A549 (cell line): ENCODE measurements around the gene SERHL2. TPM values are rescaled to one million over a fixed set of nuclear protein-coding genes. Genes with fewer than 3 reads are reported as not detected.
"Not testable (repeated sequence)": the region's sequence is repeated elsewhere in the genome, so short reads cannot be mapped to it uniquely, and the experiment has no call there.

Experiments used
- ATAC-seq, 2 experiments: fragments of 200-7000 bp in 1 of 2; fragments of >200 bp in 1 of 2; cut with Nextera tagmentation in 1 of 2; cut with Tn5 transposase in 1 of 2; 3 replicates each; pipeline versions ENCODE4 v1.8.0 to v1.9.1; 2018 to 2020; ENCODE audit warnings: mild to moderate bottlenecking in 1 of 2, moderate library complexity in 1 of 2
- CTCF ChIA-PET: fragments of 300-600 bp; sonication (Branson Sonifier 250); formaldehyde crosslinking; extraction: SDS; loops from one replicate; lab custom pipeline; 2021; ENCODE audit warnings: antibody characterized with exemption, inconsistent platforms; lab: Yijun Ruan, JAX
- POLR2A ChIA-PET: fragments of 350-600 bp; formaldehyde crosslinking; extraction: SDS; loops from one replicate; lab custom pipeline; 2021; ENCODE audit warnings: antibody characterized with exemption, inconsistent platforms; lab: Yijun Ruan, JAX
- DNase-seq, 2 experiments: peaks; one replicate each; pipeline versions ENCODE4 v3.0.0 to v3.0.0-alpha.2; 2011 to 2016; ENCODE audit warnings: low read depth in 1 of 2, low spot score in 1 of 2
- FAIRE-seq: peaks from 2 replicates; lab custom pipeline; 2011; peaks lifted over from hg19 to GRCh38; lab: Jason Lieb, UNC
- H3K27ac ChIP-seq, 2 experiments: fragments of >200 bp; sonication (Bioruptor Twin); formaldehyde crosslinking; 3 replicates each; pipeline ENCODE4 v1.5.1; 2016 to 2017
- H3K4me1 ChIP-seq: fragments of >200 bp; sonication (Bioruptor Twin); formaldehyde crosslinking; 3 replicates; pipeline ENCODE4 v1.6.1; 2016
- H3K4me2 ChIP-seq: fragments of >200 bp; sonication (Bioruptor Twin); formaldehyde crosslinking; 3 replicates; pipeline ENCODE4 v1.6.1; 2016
- H3K4me3 ChIP-seq: fragments of >200 bp; sonication (Bioruptor Twin); formaldehyde crosslinking; 3 replicates; pipeline ENCODE4 v1.5.1; 2016
- H3K9me3 ChIP-seq: fragments of >200 bp; sonication (Bioruptor Twin); formaldehyde crosslinking; 3 replicates; pipeline ENCODE4 v1.6.1; 2016
- BHLHE40 ChIP-seq: IDR thresholded peaks from 2 replicates; pipeline ENCODE4 v1.6.1; 2012; ENCODE audit warnings: low read depth, low read length, inconsistent platforms
- CHD4 ChIP-seq: fragments of 200-600 bp; sonication (generic); IDR thresholded peaks from 2 replicates; pipeline ENCODE4 v1.6.1; 2016; ENCODE audit warnings: antibody characterized with exemption, mild to moderate bottlenecking, borderline replicate concordance
- EP300 ChIP-seq, 2 experiments: fragments of >200 bp; sonication (Bioruptor Twin); formaldehyde crosslinking; IDR thresholded peaks; 2 replicates in 1 of 2; 3 replicates in 1 of 2; pipeline ENCODE4 v1.6.1; 2016 to 2017
- HEYL ChIP-seq: fragments of 250-450 bp; sonication (Bioruptor Pico); IDR thresholded peaks from 2 replicates; pipeline ENCODE4 v1.8.0; 2021; ENCODE audit warnings: mild to moderate bottlenecking, moderate library complexity
- HOXA7 ChIP-seq: fragments of 250-450 bp; sonication (Bioruptor Pico); IDR thresholded peaks from 2 replicates; pipeline ENCODE4 v1.5.0; 2020; ENCODE audit warnings: mild to moderate bottlenecking, moderate library complexity
- JUNB ChIP-seq: fragments of >200 bp; sonication (Bioruptor Twin); formaldehyde crosslinking; IDR thresholded peaks from 2 replicates; pipeline ENCODE4 v1.6.1; 2016
- MAFK ChIP-seq: fragments of 450-650 bp; IDR thresholded peaks from 2 replicates; pipeline ENCODE4 v1.6.1; 2014; ENCODE audit not compliant: partially characterized antibody
- MYC ChIP-seq: IDR thresholded peaks from 2 replicates; pipeline ENCODE4 v1.6.1; 2012; ENCODE audit warnings: mild to moderate bottlenecking, inconsistent platforms, low read length, improper control_type of control experiment, borderline replicate concordance
- NFE2L2 ChIP-seq: fragments of 150-350 bp; conservative IDR thresholded peaks from 2 replicates; pipeline ENCODE4 v1.6.1; 2014; ENCODE audit warnings: low read length
- NR3C1 ChIP-seq: fragments of >200 bp; sonication (Bioruptor Twin); formaldehyde crosslinking; IDR thresholded peaks from 3 replicates; pipeline ENCODE4 v1.6.1; 2017
- RAD21 ChIP-seq, 2 experiments: fragments of >200 bp in 1 of 2; sonication (Bioruptor Twin) in 1 of 2; formaldehyde crosslinking in 1 of 2; IDR thresholded peaks in 1 of 2; conservative IDR thresholded peaks in 1 of 2; 2 replicates in 1 of 2; 3 replicates in 1 of 2; pipeline ENCODE4 v1.6.1; 2012 to 2018; ENCODE audit warnings: inconsistent platforms in 1 of 2
- SREBF2 ChIP-seq: fragments of 450-650 bp; IDR thresholded peaks from 2 replicates; pipeline ENCODE4 v1.6.1; 2014; ENCODE audit warnings: mild to moderate bottlenecking, moderate library complexity
- ZFP36 ChIP-seq: fragments of 450-650 bp; IDR thresholded peaks from 2 replicates; pipeline ENCODE4 v1.6.1; 2014; ENCODE audit warnings: borderline replicate concordance; ENCODE audit not compliant: partially characterized antibody
- ZSCAN20 ChIP-seq: fragments of 250-450 bp; sonication (Bioruptor Pico); IDR thresholded peaks from 2 replicates; pipeline ENCODE4 v1.8.0; 2022; ENCODE audit warnings: mild to moderate bottlenecking, moderate library complexity
- WGBS: methylation state at CpG from one replicate; pipeline ENCODE4 v1.1.6; 2017; ENCODE audit errors: missing lambda C conversion rate; 5-methylcytosine and 5-hydroxymethylcytosine counted together
- polyA plus RNA-seq, 4 experiments: library from polyadenylated mRNA; depleted of rRNA in 3 of 4; stranded (reverse); fragments of >200 nt; fragmentation: RNase III in 1 of 4; extraction: RNeasy Plus Mini Kit Qiagen cat#74134 plus additional on column Dnase treatment in 1 of 4; gene quantifications; 2 replicates in 3 of 4; 3 replicates in 1 of 4; pipeline ENCODE4 v1.2.3, GENCODE V29; 2011 to 2017
- TF ChIP-seq, protein P1 (sequence below): fragments of 150-350 bp; IDR thresholded peaks from 2 replicates; pipeline ENCODE4 v1.6.1; 2014; ENCODE audit warnings: low read depth, mild to moderate bottlenecking, low read length

The SERHL2 gene
- polyA plus RNA-seq, 2 of the 4 experiments (the other 2 are of a cell fraction), result 0.14 to 0.21 TPM

DNA sequence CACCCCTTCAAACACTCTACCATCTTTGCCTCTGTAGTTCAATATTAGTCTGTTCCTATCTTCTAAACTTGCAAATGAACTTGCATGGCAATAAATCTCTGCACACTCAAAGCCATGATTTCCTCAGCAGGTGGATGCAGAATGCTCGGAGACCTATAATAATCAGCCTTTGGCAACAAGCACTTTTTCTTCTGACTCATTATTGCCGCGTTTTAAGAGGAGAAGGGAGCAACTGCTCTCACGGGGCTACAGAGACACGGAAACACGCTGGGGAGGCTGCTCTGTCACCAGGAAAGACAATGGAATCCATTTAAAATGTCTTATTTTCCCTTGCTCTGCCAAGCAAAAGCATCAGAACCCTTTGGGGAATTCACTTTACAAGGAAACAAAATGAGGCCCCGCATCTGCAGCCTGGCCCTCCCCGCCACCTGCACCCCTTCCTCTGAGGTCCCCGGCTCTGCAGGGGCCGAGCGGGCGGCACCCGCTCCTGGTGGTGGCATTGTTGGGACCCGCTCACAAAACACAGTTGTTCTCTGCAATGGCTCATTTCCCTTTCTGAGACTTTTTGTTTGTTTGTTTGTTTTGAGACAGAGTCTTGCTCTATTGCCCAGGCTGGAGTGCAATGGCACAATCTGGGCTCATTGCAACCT is 18.5 kb upstream of the SERHL2 start:
- POLR2A ChIA-PET, FAIRE-seq, H3K4me3 ChIP-seq, H3K27ac ChIP-seq, ATAC-seq, H3K4me2 ChIP-seq, DNase-seq, H3K9me3 ChIP-seq: not testable (repeated sequence)
- WGBS, result 68% methylated on average over 4 of the region's 14 CpGs
- CTCF ChIA-PET, result interaction anchor here (1.7 kb wide), 1 partner anchor 18 kb away, joined by 4 read pairs; no protein-coding TSS in a partner anchor
- peaks cover 10% of the 10 kb centered on the region; the same call in 2 of the 3 replicates for H3K4me1 ChIP-seq

DNA sequence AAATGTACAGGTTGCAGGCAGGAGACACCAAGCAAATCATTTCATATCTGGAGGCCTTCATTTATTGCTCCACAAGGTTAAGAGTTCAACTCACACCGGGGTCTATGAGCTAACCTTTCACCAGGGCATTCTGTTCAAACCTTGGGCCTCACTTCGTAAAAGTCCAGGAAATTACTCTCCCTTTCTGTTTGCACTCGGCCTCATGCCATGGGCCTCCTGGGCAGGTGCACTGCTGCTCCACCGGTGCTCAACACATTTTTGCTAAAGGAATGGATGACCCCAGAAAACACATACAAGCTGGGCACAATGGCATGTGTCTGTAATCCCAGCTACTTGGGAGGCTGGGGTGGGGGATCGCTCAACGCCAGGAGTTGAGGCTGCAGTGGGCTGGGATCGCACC is 17.6 kb upstream of the SERHL2 start:
- H3K9me3 ChIP-seq, result no peaks in the 10 kb centered on the region
- no peak for FAIRE-seq
- ATAC-seq, result no peak
- no peak overlapping the region for H3K27ac ChIP-seq
- H3K4me1 ChIP-seq, result peaks cover 10% of the 10 kb centered on the region; the same call in 2 of the 3 replicates
- POLR2A ChIA-PET, result no interaction called here
- WGBS, result 76% methylated on average over 7 of the region's 7 CpGs
- no peak overlapping the region for H3K4me3 ChIP-seq
- TF ChIP-seq CHD4, result no peak
- TF ChIP-seq ZFP36, result no peak
- TF ChIP-seq, protein P1, sequence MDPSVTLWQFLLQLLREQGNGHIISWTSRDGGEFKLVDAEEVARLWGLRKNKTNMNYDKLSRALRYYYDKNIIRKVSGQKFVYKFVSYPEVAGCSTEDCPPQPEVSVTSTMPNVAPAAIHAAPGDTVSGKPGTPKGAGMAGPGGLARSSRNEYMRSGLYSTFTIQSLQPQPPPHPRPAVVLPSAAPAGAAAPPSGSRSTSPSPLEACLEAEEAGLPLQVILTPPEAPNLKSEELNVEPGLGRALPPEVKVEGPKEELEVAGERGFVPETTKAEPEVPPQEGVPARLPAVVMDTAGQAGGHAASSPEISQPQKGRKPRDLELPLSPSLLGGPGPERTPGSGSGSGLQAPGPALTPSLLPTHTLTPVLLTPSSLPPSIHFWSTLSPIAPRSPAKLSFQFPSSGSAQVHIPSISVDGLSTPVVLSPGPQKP, result no peak
- no peak for TF ChIP-seq ZSCAN20
- no peak for TF ChIP-seq JUNB
- no peak for TF ChIP-seq MAFK
- no peak for TF ChIP-seq HEYL
- TF ChIP-seq SREBF2, result no peak
- no peak for TF ChIP-seq EP300 (IDR thresholded peaks at IDR 0.05)
- TF ChIP-seq NR3C1, result no peak
- no peak for TF ChIP-seq BHLHE40
- TF ChIP-seq NFE2L2, result no peak
- no peak for TF ChIP-seq HOXA7
- TF ChIP-seq MYC, result no peak
- TF ChIP-seq RAD21 (conservative IDR thresholded peaks at IDR 0.05 in 1 of 2, IDR thresholded peaks at IDR 0.05 in 1 of 2), result no peak
- no peak overlapping the region for H3K4me2 ChIP-seq
- DNase-seq, result no peak
- CTCF ChIA-PET, result interaction anchor here (0.8 to 1.5 kb wide), 2 partner anchors 9 to 14 kb away, joined by 3 to 5 read pairs; no protein-coding TSS in a partner anchor

DNA sequence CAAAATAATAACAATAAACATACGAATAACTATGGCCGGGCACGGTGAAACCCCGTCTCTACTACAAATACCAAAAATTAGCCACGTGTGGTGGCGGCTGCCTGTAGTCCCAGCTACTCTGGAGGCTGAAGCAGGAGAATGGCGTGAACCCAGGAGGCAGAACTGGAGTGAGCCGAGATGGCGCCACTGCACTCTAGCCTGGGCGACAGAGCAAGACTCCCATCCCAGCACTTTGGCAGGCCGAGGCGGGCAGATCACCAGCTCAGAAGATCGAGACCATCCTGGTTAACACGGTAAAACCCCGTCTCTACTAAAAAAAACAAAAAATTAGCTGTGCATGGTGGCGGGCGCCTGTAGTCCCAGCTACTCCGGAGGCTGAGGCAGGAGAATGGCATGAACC is 17.1 kb upstream of the SERHL2 start:
- H3K9me3 ChIP-seq, DNase-seq, H3K27ac ChIP-seq, H3K4me3 ChIP-seq, ATAC-seq, FAIRE-seq, H3K4me2 ChIP-seq: not testable (repeated sequence)
- peaks cover 10% of the 10 kb centered on the region; the same call in 2 of the 3 replicates for H3K4me1 ChIP-seq
- ChIA-PET POLR2A (interaction anchor here (0.6 kb wide), 1 partner anchor 28 kb away, joined by 11 read pairs; no protein-coding TSS in a partner anchor), CTCF (interaction anchor here (1.5 kb wide), 1 partner anchor 9 kb away, joined by 5 read pairs; no protein-coding TSS in a partner anchor)
- WGBS, result 91% methylated on average over 18 of the region's 18 CpGs

DNA sequence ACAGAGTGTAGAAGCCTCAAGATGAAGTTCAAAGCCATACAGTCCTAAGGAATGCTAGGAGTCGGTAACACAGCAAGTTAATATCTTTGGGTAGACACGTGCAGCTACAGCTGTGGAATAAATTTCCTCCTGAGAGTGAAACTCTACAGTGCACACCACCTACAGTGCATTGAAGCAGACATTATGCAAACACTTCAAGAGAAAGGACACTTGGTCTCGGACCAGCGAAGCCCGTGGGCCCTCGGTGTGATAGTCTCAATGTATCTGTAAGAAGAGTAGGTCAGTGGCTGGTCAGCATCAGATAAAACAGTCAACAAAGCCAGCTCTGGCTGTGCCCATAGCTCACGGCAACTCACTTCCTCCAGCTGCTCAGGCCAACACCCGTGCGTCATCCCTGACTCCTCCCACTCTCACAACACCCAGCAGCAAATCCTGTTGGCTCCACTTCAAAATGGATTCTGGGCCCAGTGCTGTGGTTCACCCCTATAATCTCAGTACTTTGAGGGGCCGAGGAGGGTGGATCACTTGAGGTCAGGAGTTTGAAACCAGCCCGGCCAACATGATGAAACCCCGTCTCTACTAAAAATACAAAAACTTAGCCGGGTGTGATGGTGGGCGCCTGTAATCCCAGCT is 16.4 kb upstream of the SERHL2 start:
- DNase-seq, FAIRE-seq, H3K9me3 ChIP-seq, H3K4me3 ChIP-seq: not testable (repeated sequence)
- ChIA-PET POLR2A (interaction anchor here (0.6 kb wide), 1 partner anchor 29 kb away, joined by 11 read pairs; no protein-coding TSS in a partner anchor), CTCF (interaction anchor here (1.5 kb wide), 1 partner anchor 8 kb away, joined by 5 read pairs; no protein-coding TSS in a partner anchor)
- peak; percentile 72 to 82; a peak in 5 of 6 replicates for ATAC-seq
- Histone ChIP-seq H3K27ac (peak overlapping the region in 1 of 2 experiments; percentile 48; a peak in 1 of 6 replicates), H3K4me1 (peaks cover 10% of the 10 kb centered on the region; the same call in 2 of the 3 replicates), H3K4me2 (0 out of 3 replicates have a peak overlapping the region, but pooled peaks have one; percentile 9)
- WGBS, result 63% methylated on average over 13 of the region's 14 CpGs

DNA sequence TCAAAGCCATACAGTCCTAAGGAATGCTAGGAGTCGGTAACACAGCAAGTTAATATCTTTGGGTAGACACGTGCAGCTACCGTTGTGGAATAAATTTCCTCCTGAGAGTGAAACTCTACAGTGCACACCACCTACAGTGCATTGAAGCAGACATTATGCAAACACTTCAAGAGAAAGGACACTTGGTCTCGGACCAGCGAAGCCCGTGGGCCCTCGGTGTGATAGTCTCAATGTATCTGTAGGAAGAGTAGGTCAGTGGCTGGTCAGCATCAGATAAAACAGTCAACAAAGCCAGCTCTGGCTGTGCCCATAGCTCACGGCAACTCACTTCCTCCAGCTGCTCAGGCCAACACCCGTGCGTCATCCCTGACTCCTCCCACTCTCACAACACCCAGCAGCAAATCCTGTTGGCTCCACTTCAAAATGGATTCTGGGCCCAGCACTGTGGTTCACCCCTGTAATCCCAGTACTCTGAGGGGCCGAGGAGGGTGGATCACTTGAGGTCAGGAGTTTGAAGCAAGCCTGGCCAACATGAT is 14.5 kb upstream of the SERHL2 start:
- H3K4me2 ChIP-seq, FAIRE-seq, H3K9me3 ChIP-seq: not testable (repeated sequence)

More for the DNA sequence above, 14.5 kb upstream of the SERHL2 start:
- DNase-seq, result peak in 1 of 2 experiments; percentile 32
- POLR2A ChIA-PET, H3K4me3 ChIP-seq: not testable (repeated sequence)
- 61% methylated on average over 8 of the region's 11 CpGs for WGBS
- CTCF ChIA-PET, result interaction anchor here (0.6 to 0.9 kb wide), 2 partner anchors 8 to 13 kb away, joined by 3 to 4 read pairs; no protein-coding TSS in a partner anchor
- Histone ChIP-seq H3K4me1 (peaks cover 10% of the 10 kb centered on the region; the same call in 2 of the 3 replicates), H3K27ac (peak overlapping the region in 1 of 2 experiments; percentile 52; a peak in 1 of 6 replicates)
- peak; percentile 85 to 89 for ATAC-seq
